ENCODE data around the gene CLHC1.
A peak's percentile ranks its signal among the peaks of the same experiment; 100 is the strongest.

Gene CLHC1

GRCh38 chr2:55169359-55169758 is 62.7 kb downstream of the CLHC1 start:
- no peak for DNase-seq (ENCODE audit: low spot score)

DNA sequence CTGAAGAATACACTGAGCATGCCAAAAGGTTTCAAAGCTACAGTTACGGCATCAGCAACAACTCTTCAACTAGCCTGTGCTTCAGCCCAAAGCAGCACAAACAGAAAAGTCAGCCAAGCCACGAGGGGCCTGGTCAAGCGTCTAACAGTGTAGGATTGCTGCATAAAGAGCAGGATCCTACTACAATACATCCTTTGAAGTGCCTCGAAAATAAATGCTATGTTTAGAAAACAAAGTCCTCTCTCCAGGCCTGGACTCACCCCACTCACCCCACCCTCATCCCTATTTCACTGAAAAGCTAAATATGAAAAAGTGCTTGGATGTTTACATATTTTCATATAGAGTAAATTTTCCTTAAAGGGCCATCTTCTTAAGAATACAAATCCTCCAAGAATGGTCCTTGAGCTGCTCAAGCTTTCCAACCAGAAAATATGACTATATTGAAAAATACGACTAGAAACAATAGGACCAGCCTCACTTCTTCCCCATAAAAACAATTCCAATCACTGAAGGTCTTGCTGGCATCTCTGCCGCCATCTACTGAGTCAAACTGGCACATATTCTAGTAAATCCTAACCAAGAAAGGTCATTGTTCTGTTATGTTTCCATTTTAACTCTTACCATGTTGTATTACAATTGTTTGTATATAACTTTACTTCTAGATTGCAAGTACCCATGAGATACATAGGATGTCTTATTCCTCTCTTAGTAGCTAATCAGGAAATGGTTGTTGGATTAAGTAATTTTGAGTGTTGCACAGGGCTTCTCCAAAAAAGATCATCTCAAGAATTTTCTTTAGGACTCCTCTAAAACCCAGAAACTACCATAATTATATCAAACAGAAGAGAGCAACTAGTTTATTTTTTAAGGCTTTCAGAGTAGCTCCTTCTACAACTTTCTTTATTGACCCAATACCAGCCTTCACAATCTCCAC is 63.6 kb downstream of the CLHC1 start:
- peak; percentile 74 for DNase-seq (ENCODE audit: low spot score)

DNA sequence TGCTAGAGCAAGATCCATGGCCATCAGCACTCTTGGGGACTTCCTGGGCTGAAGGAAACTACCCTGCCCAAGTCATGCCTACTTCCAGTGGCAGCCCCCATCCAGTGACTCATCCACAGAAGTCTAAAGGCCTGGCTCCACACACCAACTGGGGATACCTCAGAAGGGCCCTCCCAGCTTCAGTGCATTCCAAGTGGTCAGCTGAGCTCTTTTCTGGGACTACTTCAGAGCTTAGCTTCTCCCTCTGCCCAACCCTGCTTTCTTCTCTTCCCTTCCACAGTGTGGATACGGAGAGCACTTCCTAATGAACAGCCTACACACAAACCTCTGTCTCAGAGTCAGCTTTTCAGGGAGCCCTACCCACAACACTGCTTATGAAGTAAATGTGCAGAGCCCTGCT is 66.5 kb downstream of the CLHC1 start:
- peak; percentile 76 for DNase-seq (ENCODE audit: low spot score)

GRCh38 chr2:55164534-55165480 is 67.3 kb downstream of the CLHC1 start:
- DNase-seq (ENCODE audit: low spot score) = no peak

DNA sequence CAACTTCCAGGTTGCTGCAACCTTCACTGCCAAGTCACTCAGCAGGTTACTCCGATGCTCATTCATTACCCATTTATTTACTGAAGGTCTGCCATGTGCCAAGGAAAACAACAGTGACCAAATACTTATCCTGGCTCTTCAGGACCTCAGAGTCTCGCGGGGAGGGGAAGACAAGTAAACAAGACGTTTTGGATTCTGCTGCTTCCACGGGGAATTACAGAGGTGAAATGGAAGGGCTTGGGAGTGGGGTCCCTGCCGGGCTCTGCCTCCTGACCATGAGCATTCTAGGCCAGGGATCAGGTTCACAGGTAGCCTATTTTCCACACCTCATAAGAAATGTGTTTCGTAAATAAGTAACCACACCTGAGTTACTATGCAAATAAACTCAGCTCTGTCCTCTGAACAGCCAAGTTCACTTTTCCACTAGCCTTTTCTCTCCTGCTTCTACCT is 68.1 kb downstream of the CLHC1 start:
- DNase-seq (ENCODE audit: low spot score) = no peak

DNA sequence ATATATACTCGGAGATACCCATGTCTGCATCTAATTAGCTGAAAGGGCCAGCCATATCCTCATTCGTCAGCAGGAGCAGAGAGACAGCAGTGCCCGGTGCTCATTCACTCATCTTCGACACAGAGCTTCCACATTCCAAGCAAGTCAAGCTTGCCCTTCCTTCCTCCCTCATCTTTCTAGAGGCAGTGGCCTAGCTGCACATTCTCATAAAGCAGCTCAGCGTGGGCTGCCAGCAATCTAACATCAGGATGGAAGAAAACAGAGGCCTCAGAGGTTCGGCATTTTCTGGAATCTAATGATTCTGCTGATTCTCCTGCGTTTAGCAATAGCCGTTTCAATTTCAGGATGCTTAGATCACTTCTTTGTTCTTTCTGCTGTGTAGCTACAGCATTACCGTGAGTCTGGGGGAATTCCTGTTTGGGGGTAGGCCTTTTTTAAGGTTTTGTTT is 68.8 kb downstream of the CLHC1 start:
- DNase-seq (ENCODE audit: low spot score) = peak; percentile 83

DNA sequence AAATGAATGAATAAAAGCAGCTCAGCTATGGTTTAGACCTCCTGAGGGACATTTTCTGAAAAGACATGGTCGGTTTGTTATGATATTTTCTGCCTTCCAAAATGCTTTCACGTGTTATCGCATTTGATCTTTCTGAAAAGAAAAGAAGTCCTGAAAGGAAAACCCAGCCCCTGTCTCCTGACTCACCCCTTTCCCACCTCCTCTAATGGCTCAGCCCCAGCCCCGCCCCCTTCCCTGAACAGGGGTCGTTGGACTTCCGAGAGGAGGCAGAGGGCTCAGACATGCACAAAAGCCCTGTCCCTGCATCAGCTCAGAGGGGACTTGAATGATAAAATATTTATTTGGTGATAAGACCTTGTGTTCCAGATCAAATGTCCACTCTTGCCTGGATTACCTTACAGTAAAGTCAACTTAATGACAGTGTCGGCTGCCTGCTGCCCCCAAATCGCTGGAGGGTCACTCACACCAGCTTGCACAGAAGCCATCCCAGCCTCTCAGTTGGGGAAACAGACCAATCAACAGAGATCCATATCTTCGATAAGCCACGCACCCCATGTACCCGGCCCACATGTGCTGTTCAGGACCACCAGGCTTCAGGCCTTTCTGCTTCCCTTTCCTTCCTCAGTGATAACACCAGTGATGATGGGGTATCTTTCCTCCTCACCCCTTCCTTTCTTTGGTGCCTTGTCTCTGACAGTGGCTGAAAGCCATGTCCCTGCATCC is 69.6 kb downstream of the CLHC1 start:
- DNase-seq (ENCODE audit: low spot score) = no peak

GRCh38 chr2:55161295-55162210 is 70.5 kb downstream of the CLHC1 start:
- no peak for DNase-seq (ENCODE audit: low spot score)

GRCh38 chr2:55160422-55160821 is 71.7 kb downstream of the CLHC1 start:
- no peak for DNase-seq (ENCODE audit: low spot score)

GRCh38 chr2:55159752-55160151 is 72.3 kb downstream of the CLHC1 start:
- no peak for DNase-seq (ENCODE audit: low spot score)

GRCh38 chr2:55159037-55159651 is 72.9 kb downstream of the CLHC1 start:
- DNase-seq (ENCODE audit: low spot score) = no peak

DNA sequence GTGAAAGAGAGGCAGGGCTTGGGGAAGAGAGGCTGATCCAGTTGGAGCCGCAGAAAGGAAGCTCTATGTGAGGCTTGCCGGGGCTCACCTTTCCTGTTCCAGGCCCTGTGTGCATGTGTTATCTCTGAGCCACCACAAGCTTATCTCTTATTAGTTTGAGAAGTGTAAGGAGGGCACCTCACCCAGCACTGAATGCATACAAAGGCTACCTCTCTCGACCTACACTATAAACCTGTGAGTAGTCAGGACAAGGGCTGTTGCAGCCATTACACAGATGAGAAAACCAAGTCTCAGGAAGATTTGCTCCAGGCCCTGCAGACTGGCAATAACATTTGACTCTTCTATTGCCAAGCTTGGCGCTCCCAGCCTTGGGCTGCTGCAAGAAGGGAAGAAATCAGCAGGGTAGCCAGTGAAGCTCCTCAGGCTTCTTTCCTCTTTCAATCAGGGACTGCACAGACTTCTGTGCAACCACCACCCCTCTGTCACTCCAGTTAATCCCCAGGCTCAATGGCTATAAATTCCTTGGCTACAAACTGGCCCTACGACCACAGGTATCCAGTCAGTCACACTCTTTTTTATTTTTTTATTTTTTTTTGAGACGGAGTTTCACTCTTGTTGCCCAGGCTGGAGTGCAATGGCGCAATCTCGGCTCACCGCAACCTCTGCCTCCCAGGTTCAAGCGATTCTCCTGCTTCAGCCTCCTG is 73.8 kb downstream of the CLHC1 start:
- no peak for DNase-seq (ENCODE audit: low spot score)

- DNase-seq (ENCODE audit: low spot score) = peak; percentile 60
Measured at GRCh38 chr2:55157474-55157884, 74.6 kb downstream of the CLHC1 start.

- no peak for DNase-seq (ENCODE audit: low spot score)
Measured at GRCh38 chr2:55156984-55157383, 75.1 kb downstream of the CLHC1 start.

- peak; percentile 39 for DNase-seq (ENCODE audit: low spot score)
Measured at GRCh38 chr2:55156326-55156725, 75.8 kb downstream of the CLHC1 start.

DNA sequence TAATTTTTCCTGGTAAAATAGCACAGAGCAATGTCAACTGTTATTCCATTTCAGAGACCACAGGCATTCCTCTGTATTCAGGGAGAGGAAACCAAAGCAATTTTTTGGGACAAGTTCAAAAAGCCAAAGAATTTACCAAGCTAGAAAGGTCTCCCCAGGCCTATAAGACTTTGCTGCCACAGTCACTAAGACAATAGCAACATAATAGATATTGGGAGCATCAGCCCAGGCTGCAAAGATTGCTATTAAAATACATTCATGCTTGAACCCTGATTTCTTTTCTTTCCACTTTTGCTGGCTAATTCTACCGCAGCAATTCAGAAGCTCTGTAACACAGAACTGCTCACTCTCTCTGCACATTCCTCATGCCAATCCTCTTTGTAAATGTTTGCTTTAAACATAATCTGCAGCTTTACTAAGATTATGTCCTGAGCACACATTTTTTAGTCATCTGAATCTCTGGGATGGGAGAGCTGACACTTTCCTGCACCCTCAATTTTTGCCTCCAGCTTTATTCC is 76.3 kb downstream of the CLHC1 start:
- DNase-seq (ENCODE audit: low spot score) = peak; percentile 73

DNA sequence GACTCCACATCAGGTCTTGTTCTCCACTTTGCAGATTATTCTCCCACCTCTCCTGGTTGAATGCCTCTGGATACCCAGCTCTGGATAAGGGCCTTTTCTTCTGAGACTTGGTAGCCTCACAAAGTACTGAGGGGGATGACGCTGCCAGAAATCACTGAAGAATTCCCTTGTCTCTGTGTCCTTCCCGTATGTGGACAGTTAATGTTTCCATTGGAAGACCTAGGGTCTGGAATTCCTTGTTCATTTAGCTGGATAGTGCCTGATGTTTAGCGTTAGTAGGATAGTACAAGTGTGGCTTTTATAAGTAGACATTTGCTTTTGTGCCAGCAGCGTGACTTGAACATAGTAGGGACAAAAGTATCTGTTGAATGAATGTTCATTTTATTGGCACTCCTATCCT is 76.9 kb downstream of the CLHC1 start:
- no peak for DNase-seq (ENCODE audit: low spot score)

DNA sequence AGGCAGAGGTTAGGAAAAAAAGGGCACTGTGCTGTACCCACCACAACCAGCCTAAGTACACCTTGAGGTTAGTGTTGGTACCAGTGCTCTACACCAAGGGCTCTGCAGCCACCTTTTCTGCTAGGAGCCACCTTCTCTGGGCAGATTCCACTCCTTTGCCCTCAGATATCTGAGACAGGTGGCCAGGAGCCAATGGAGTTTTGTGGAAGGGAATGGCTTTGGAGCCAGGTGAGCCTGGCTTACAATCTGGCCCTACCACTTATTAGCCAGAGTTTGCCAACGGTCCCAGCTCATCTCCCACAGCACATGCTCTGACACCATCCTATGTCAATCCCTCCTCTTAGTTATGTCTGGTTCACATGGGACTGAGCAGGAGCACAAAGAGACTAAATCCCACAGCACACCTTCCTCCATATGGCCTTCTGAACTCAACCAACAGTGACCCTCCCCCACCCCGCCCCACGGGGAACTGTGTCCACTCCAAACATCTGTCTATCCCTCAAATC is 77.5 kb downstream of the CLHC1 start:
- DNase-seq (ENCODE audit: low spot score) = no peak

DNA sequence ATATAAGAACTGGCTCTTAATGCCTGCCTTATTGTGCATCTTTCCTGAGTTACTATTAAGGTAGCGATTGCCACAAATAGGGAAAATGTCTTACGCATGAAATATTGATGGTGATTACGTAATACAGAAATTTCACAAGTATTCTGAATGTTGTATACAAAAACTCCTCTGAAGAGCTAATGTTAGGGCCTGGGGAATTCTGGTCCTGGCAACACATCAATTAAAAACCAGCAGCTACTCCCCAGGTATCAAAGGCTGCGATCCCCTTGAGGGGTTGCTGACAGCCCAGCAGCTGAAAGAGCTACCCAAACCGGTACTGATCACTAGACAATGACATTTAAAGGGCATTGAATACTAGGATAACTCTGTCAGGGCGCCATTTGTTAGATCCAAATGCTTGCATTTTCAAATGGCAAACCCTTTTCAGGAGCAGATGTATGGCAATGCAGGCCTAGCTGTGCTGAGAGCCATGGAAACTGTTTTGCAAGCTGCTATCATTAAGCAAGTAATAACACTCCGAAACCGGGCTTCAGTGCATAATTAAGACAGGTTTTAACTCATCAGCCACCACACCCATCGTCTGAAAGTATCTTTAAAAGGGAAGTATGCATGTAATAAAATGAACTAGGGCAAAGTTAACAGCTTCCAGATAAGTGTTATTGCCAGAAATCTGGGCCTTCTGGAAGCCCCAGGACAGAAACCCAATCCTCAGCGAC is 78.4 kb downstream of the CLHC1 start:
- DNase-seq (ENCODE audit: low spot score) = no peak

All from GM03348 (cell line).